ENCODE data around the gene ENTPD7.
"Not testable (repeated sequence)": the region's sequence is repeated elsewhere in the genome, so short reads cannot be mapped to it uniquely, and the experiment has no call there.

ENTPD7 gene

GRCh38 chr10:99733366-99733765 lies 74.1 kb downstream of the ENTPD7 start:
- peak overlapping the region; percentile 25 for H3K4me3 ChIP-seq (ENCODE audit: low read depth, low read length)
- no peak for DNase-seq (ENCODE audit: low read depth)

- DNase-seq (ENCODE audit: low read depth); H3K4me3 ChIP-seq (ENCODE audit: low read depth, low read length): not testable (repeated sequence)
Observed at GRCh38 chr10:99734111-99734510, 74.8 kb downstream of the ENTPD7 start.

- no peak overlapping the region for H3K4me3 ChIP-seq (ENCODE audit: low read depth, low read length)
- DNase-seq (ENCODE audit: low read depth), result no peak
Observed at GRCh38 chr10:99740260-99740659, 81.0 kb downstream of the ENTPD7 start.

GRCh38 chr10:99740933-99741559 lies 81.7 kb downstream of the ENTPD7 start:
- DNase-seq (ENCODE audit: low read depth), result no peak
- H3K4me3 ChIP-seq (ENCODE audit: low read depth, low read length), result no peak overlapping the region

GRCh38 chr10:99742254-99742653 lies 82.9 kb downstream of the ENTPD7 start:
- DNase-seq (ENCODE audit: low read depth), result peak; percentile 23
- H3K4me3 ChIP-seq (ENCODE audit: low read depth, low read length), result no peak overlapping the region

- no peak overlapping the region for H3K4me3 ChIP-seq (ENCODE audit: low read depth, low read length)
- peak; percentile 16 for DNase-seq (ENCODE audit: low read depth)
Observed at GRCh38 chr10:99742701-99743100, 83.4 kb downstream of the ENTPD7 start.

GRCh38 chr10:99743841-99744240 lies 84.5 kb downstream of the ENTPD7 start:
- H3K4me3 ChIP-seq (ENCODE audit: low read depth, low read length), result no peak overlapping the region
- DNase-seq (ENCODE audit: low read depth), result no peak

GRCh38 chr10:99746166-99746565 lies 86.9 kb downstream of the ENTPD7 start:
- not testable (repeated sequence) for H3K4me3 ChIP-seq (ENCODE audit: low read depth, low read length); DNase-seq (ENCODE audit: low read depth)

GRCh38 chr10:99748823-99749451 lies 89.6 kb downstream of the ENTPD7 start:
- no peak for DNase-seq (ENCODE audit: low read depth)

GRCh38 chr10:99750641-99751040 lies 91.3 kb downstream of the ENTPD7 start:
- no peak overlapping the region for H3K4me3 ChIP-seq (ENCODE audit: low read depth, low read length)
- DNase-seq (ENCODE audit: low read depth), result no peak

More at GRCh38 chr10:99748823-99749451, 89.6 kb downstream of the ENTPD7 start:
- H3K4me3 ChIP-seq (ENCODE audit: low read depth, low read length), result no peak overlapping the region

GRCh38 chr10:99754670-99755069 lies 95.4 kb downstream of the ENTPD7 start:
- no peak for DNase-seq (ENCODE audit: low read depth)

More at GRCh38 chr10:99754670-99755069, 95.4 kb downstream of the ENTPD7 start:
- H3K4me3 ChIP-seq (ENCODE audit: low read depth, low read length), result no peak overlapping the region
